ENCODE results near the gene NEK6.

The NEK6 gene

GRCh38 chr9:124222109-124222508, 35.6 kb upstream of the NEK6 start:
- ATAC-seq = no peak
- TF ChIP-seq ARNTL (CRISPR knock-in tag; IDR thresholded peaks at IDR 0.05; ENCODE audit: borderline replicate concordance, low read depth) (no peak), ZFP30 (CRISPR knock-in tag; IDR thresholded peaks at IDR 0.05) (no peak), ZFP3 (CRISPR knock-in tag; IDR thresholded peaks at IDR 0.05) (no peak), SNAI2 (CRISPR knock-in tag; IDR thresholded peaks at IDR 0.05) (no peak)
- TF ChIP-seq, protein P1, sequence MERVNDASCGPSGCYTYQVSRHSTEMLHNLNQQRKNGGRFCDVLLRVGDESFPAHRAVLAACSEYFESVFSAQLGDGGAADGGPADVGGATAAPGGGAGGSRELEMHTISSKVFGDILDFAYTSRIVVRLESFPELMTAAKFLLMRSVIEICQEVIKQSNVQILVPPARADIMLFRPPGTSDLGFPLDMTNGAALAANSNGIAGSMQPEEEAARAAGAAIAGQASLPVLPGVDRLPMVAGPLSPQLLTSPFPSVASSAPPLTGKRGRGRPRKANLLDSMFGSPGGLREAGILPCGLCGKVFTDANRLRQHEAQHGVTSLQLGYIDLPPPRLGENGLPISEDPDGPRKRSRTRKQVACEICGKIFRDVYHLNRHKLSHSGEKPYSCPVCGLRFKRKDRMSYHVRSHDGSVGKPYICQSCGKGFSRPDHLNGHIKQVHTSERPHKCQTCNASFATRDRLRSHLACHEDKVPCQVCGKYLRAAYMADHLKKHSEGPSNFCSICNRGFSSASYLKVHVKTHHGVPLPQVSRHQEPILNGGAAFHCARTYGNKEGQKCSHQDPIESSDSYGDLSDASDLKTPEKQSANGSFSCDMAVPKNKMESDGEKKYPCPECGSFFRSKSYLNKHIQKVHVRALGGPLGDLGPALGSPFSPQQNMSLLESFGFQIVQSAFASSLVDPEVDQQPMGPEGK (CRISPR knock-in tag; IDR thresholded peaks at IDR 0.05; ENCODE audit: borderline replicate concordance) = no peak

- TF ChIP-seq, protein P2, sequence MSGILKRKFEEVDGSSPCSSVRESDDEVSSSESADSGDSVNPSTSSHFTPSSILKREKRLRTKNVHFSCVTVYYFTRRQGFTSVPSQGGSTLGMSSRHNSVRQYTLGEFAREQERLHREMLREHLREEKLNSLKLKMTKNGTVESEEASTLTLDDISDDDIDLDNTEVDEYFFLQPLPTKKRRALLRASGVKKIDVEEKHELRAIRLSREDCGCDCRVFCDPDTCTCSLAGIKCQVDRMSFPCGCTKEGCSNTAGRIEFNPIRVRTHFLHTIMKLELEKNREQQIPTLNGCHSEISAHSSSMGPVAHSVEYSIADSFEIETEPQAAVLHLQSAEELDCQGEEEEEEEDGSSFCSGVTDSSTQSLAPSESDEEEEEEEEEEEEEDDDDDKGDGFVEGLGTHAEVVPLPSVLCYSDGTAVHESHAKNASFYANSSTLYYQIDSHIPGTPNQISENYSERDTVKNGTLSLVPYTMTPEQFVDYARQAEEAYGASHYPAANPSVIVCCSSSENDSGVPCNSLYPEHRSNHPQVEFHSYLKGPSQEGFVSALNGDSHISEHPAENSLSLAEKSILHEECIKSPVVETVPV (CRISPR knock-in tag; IDR thresholded peaks at IDR 0.05) = no peak
- TF ChIP-seq TOX (CRISPR knock-in tag; IDR thresholded peaks at IDR 0.05; ENCODE audit: borderline replicate concordance) = no peak
- ATAC-seq = no peak
These were observed 34.6 kb upstream of the NEK6 start for GRCh38 chr9:124222918-124223720.

DNA sequence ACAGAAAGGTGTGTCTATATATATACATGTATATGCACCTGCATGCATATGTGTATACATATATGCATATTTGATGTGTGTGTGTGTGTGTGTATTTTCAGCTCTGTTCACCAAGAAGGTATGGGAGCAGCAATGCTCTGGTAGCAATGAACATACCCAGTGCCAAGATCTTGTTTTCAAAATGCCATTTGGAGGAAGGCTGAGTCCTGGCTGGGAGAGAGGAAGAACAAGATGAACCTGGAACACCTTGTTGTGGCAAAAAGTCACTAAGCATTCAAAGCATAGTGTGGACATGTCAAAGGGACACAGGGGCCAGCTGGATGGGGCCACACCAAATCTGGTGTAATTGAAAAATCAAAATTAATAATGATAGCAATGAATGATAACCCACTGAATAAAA, 31.8 kb upstream of the NEK6 start:
- TF ChIP-seq GLIS3 (CRISPR knock-in tag; IDR thresholded peaks at IDR 0.05) (no peak), TOX (CRISPR knock-in tag; IDR thresholded peaks at IDR 0.05; ENCODE audit: borderline replicate concordance) (no peak), SNAI2 (CRISPR knock-in tag; IDR thresholded peaks at IDR 0.05) (no peak), ZC3H10 (CRISPR knock-in tag; IDR thresholded peaks at IDR 0.05) (no peak), OSR1 (CRISPR knock-in tag; IDR thresholded peaks at IDR 0.05) (no peak)
- ATAC-seq = no peak

GRCh38 chr9:124228516-124228915, 29.2 kb upstream of the NEK6 start:
- no peak for ATAC-seq
- TF ChIP-seq ZFP30 (CRISPR knock-in tag; IDR thresholded peaks at IDR 0.05) (no peak), TCF4 (CRISPR knock-in tag; IDR thresholded peaks at IDR 0.05; ENCODE audit: borderline replicate concordance) (no peak), ZC3H10 (CRISPR knock-in tag; IDR thresholded peaks at IDR 0.05) (no peak), TOX (CRISPR knock-in tag; IDR thresholded peaks at IDR 0.05; ENCODE audit: borderline replicate concordance) (no peak), ISL1 (CRISPR knock-in tag; IDR thresholded peaks at IDR 0.05) (no peak), TSHZ2 (CRISPR knock-in tag; IDR thresholded peaks at IDR 0.05) (no peak), PPARA (CRISPR knock-in tag; IDR thresholded peaks at IDR 0.05; ENCODE audit: borderline replicate concordance) (no peak)
- TF ChIP-seq, protein P3, sequence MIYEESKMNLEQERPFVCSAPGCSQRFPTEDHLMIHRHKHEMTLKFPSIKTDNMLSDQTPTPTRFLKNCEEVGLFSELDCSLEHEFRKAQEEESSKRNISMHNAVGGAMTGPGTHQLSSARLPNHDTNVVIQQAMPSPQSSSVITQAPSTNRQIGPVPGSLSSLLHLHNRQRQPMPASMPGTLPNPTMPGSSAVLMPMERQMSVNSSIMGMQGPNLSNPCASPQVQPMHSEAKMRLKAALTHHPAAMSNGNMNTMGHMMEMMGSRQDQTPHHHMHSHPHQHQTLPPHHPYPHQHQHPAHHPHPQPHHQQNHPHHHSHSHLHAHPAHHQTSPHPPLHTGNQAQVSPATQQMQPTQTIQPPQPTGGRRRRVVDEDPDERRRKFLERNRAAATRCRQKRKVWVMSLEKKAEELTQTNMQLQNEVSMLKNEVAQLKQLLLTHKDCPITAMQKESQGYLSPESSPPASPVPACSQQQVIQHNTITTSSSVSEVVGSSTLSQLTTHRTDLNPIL (CRISPR knock-in tag; IDR thresholded peaks at IDR 0.05; ENCODE audit: low read depth) = no peak
- TF ChIP-seq, protein P1 (CRISPR knock-in tag; IDR thresholded peaks at IDR 0.05; ENCODE audit: borderline replicate concordance) = no peak
- TF ChIP-seq, protein P4, sequence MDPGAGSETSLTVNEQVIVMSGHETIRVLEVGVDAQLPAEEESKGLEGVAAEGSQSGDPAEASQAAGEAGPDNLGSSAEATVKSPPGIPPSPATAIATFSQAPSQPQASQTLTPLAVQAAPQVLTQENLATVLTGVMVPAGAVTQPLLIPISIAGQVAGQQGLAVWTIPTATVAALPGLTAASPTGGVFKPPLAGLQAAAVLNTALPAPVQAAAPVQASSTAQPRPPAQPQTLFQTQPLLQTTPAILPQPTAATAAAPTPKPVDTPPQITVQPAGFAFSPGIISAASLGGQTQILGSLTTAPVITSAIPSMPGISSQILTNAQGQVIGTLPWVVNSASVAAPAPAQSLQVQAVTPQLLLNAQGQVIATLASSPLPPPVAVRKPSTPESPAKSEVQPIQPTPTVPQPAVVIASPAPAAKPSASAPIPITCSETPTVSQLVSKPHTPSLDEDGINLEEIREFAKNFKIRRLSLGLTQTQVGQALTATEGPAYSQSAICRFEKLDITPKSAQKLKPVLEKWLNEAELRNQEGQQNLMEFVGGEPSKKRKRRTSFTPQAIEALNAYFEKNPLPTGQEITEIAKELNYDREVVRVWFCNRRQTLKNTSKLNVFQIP (CRISPR knock-in tag; IDR thresholded peaks at IDR 0.05; ENCODE audit: borderline replicate concordance, low read depth) = no peak

All from SK-N-SH treated with all-trans-retinoic acid at 6 μM for 48 hours (cell line).